Lower leg skin (tissue), 4 donors: ENCODE results near the gene CD8B2. TPM values are rescaled to one million over a fixed set of nuclear protein-coding genes. Genes with fewer than 3 reads are reported as not detected.
"Not testable (repeated sequence)": the region's sequence is repeated elsewhere in the genome, so short reads cannot be mapped to it uniquely, and the experiment has no call there.

Experiments
- DNase-seq, 2 donors: peaks; one replicate each; pipeline ENCODE4 v3.0.0-alpha.2; 2019; ENCODE audit warnings: low spot score in 2 of 2
- H3K4me3 ChIP-seq: fragments of 200-600 bp; sonication (generic); 2 replicates; pipeline ENCODE4 v1.5.1; 2017; ENCODE audit warnings: mild to moderate bottlenecking, low read depth; ENCODE audit not compliant: poor library complexity, severe bottlenecking
- WGBS, 2 donors: methylation state at CpG; one replicate each; pipeline ENCODE4 v1.1.5; 2018; 5-methylcytosine and 5-hydroxymethylcytosine counted together
- intact Hi-C: fragments of 100-400 bp; cut with DNase I; formaldehyde crosslinking; loops from one replicate; pipeline ENCODE4 v1.15.0; 2023; ENCODE audit warnings: low total_unique reads
- total RNA-seq, 4 donors: library from RNA; depleted of rRNA; stranded (reverse); fragments of >200 nt; gene quantifications; one replicate each; pipeline ENCODE4 v1.1.0, GENCODE V29; 2016

The CD8B2 gene
- under 1 TPM in 2 of 4 donors, not detected in 2; 0.13 to 0.17 TPM for total RNA-seq

DNA sequence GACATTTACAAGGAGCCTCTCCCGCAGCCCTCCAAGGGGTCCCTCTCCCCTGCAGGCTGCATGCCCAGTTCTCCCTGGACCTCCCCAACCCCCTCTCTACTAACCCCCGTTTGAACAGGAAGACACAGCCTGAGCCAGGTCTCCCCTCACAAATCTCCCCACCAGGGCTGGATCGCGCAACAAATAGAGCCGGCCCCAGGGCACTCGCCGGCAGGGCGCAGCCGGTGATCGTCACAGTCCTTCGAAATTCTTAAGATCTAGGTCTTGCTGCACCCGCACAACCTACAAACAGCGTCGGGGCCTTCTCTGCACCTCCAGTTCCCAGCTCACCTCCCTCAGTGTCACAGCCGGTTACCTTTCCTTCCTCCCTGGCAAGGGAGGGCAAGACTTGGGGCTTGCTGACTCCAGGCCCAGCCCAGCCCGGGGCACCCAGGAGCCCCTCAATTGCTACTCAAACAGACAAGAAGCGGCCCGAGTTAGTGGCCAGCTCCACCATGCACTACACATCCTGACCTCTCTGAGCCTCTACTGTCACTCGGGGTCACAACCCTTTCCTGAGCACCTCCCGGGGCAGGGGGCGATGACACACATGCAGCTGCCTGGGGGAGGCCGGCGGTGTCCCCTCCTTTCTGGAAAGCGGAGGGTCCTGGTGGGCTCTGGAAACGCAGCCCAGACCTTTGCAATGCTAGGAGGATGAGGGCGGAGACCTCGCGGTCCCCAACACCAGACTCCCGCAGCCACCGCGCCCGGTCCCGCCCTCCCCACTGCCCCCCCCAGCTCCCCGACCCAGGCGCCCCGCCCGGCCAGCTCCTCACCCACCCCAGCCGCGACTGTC is at the start of gene CD8B2:
TSS of gene CD8B2 (plus strand) at position 814 of the 835 bp plus-strand sequence. CDS start 63 bp downstream, outside the sequence.
- H3K4me3 ChIP-seq, intact Hi-C loops, DNase-seq: not testable (repeated sequence)
- 44 to 46% methylated on average over 4 to 11 of the region's 39 CpGs for WGBS, 2 donors

DNA sequence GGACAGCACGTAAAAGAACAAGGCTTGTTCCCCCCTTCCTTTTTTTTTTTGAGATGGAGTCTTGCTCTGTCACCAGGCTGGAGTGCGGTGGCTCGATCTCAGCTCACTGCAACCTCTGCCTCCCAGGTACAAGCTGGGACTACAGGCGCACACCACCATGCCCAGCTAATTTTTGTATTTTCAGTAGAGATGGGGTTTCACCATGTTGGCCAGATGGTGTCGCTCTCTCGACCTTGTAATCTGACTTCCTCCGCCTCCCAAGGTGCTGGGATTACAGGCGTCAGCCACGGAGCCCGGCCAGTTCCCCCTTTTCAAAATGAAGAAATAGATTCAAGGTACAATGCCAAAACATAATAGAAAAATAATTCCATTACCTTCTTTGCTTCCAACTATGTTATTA is 25.3 kb upstream of the CD8B2 start:
- DNase-seq, H3K4me3 ChIP-seq: not testable (repeated sequence)
- intact Hi-C loops: loop anchor here (10.0 kb wide), 1 partner anchor 357 kb away; no protein-coding TSS in a partner anchor
- 47 to 61% methylated on average over 9 to 10 of the region's 10 CpGs for WGBS, 2 donors

DNA sequence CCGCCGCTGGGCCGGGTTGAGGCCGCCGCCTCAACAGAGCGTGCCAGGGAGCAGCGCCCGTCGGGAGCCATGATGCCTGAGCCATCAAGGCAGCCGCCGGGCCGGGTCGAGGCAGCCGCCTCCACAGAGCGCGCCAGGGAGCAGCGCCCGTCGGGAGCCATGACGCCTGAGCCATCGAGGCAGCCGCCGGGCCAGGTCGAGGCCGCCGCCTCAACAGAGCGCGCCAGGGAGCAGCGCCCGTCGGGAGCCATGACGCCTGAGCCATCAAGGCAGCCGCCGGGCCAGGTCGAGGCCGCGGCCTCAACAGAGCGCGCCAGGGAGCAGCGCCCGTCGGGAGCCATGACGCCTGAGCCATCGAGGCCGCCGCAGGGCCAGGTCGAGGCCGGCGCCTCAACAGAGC is 19.6 kb upstream of the CD8B2 start:
- intact Hi-C loops: loop anchor here (10.0 kb wide), 1 partner anchor 363 kb away; no protein-coding TSS in a partner anchor
- DNase-seq, H3K4me3 ChIP-seq: not testable (repeated sequence)
- WGBS, 2 donors: 94 to 95% methylated on average over 20 to 46 of the region's 49 CpGs

DNA sequence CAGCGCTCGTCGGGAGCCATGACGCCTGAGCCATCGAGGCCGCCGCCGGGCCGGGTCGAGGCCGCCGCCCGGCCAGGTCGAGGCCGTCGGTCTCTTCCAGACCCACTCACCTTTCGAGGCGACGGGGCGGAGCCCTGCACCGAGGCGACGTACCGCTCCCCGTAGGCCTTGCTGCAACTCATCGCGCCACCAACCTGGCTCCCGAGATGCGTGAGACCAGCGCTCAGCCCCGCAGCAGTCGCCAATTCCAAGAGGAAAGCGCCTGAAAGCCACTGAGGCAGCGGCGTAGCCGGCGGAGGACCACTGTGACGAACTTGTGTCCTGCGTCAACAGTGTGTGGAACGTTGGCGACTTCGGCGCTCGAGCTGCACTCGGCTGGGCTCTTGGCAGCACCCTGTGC is 19.1 kb upstream of the CD8B2 start, which contains the start of gene RGPD3:
TSS of gene RGPD3 (minus strand) at position 307 of the 400 bp plus-strand sequence. CDS start at position 182, 125 bp downstream.
- intact Hi-C loops: loop anchor here (10.0 kb wide), 1 partner anchor 363 kb away; no protein-coding TSS in a partner anchor
- 96 to 98% methylated on average over 42 to 45 of the region's 45 CpGs for WGBS, 2 donors
- DNase-seq, H3K4me3 ChIP-seq: not testable (repeated sequence)

DNA sequence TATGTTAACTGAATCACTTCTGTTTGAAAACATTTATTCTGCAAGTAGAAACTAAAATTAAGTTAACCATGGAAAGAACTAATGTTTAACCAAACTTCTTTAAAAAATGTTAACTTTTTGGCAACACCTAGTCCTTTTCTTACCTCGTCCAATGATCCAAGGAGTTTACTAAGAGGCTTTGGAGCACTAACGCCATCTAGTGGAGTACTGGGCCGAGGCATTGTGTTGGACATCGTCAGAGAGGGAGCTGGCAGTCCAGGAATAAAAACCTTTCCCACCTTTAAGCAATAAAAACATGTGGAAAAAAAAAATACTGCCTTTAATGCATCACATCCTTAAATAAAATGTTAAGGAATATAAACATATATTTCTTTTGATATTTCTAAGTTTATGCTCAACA is 16.5 kb upstream of the CD8B2 start:
- intact Hi-C loops, H3K4me3 ChIP-seq: not testable (repeated sequence)
- DNase-seq: peak in 1 of 2 donors; percentile 84
- WGBS, 2 donors: 1 to 2% methylated on average over 4 of the region's 4 CpGs

DNA sequence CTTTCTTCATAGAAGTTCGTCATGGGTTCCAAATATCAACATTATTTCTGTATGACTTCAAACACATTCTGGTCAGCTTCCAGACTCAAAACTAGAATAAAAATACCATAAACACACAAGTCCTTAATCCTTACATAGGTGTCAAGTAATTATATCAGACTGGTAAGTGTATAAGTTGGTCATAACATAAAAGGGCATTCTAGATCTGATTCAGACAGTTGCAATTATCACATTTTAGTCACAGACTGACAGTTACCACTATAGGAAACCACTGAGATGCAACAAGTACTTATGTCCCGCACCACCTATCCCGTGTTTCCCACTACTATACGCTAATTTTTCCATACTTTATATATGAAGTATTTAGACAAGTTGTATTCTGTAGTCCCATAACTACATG is 9.5 kb upstream of the CD8B2 start:
- DNase-seq, H3K4me3 ChIP-seq, intact Hi-C loops: not testable (repeated sequence)
- WGBS, 2 donors: 79 to 87% methylated on average over 1 to 2 of the region's 4 CpGs

DNA sequence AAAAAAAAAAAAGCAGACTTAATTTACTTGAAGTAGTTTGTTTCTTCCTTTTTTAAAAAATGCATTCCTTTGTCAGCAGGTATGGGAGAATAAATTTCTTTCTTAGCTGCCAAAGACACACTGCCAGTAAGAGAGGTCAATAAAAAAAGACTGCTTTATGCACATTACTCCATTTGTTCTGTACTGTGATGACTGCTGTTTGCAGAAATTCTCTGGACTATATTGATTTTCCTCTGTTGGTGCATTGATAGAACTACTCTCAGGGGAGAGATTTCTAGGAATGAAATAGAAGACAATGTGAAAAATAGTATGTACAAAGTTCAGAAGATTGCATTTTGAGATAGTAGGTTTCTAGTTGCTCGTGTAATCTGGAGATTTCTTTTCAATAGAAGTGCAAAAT is 7.6 kb upstream of the CD8B2 start:
- 60% methylated on average over 1 of the region's 1 CpG; no CpG with 5 or more reads in 1 of the 2 donors for WGBS, 2 donors
- intact Hi-C loops, DNase-seq, H3K4me3 ChIP-seq: not testable (repeated sequence)

DNA sequence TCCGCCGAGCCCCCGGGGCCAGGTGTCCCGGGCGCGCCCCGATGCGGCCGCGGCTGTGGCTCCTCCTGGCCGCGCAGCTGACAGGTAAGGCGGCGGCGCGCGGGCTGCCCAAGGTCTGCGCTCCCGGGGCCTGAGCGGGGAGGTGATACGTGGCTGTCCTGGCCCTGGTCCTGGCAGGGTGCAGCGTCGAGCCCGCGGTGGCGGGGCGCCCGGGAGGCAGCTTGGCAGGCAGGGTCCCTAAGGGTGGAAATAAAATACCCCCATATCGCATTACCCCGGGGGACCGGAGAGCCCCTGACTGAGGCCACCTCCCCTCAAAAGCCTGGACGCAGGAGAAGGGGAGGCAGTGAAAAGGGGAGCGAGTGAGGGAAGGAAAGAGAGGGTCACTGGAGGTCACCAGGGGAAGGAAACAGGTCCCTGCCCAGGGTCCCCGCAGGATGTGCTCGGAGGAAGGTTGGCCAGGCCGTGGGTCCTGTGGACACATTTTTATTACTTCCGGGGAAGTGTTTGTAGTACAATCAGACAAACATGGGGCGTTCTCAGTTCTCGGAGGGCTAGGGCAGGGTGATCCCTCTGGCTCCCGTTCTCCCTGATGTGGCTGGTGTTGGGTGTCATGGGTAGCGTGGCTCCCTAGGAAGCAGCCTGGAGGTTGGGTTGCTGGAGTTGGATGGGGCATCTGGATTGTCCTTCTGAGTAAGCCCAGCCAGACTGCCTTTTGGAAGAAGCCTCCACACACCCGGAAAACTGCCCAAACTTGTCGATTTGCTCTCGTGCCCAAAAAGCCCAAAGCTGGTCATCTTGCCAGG is 425 bp downstream of the CD8B2 start:
- DNase-seq, intact Hi-C loops, H3K4me3 ChIP-seq: not testable (repeated sequence)
- 30 to 36% methylated on average over 21 to 32 of the region's 44 CpGs for WGBS, 2 donors

DNA sequence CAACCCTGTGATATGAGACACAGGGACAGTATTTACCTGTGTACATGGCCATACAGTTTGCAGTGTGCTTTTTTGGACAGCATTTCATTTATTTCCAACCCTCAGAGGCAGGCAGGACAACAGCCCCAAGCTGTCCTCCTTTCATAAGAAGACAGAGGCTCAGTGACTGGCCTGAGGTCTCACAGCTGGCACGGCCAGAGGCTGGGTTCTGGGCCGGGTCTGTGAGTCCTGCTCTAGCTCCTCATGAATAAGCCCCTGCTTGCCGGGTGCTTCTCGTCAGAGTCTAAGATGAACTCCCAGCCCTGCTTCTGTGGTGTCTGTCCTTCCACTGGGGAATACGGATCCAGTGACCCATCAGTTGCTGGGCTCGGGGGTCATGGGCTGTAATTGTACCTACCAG is 2.5 kb downstream of the CD8B2 start:
- WGBS, 2 donors: 67 to 96% methylated on average over 4 to 5 of the region's 6 CpGs
- DNase-seq: peak in 1 of 2 donors; percentile 73
- H3K4me3 ChIP-seq, intact Hi-C loops: not testable (repeated sequence)

DNA sequence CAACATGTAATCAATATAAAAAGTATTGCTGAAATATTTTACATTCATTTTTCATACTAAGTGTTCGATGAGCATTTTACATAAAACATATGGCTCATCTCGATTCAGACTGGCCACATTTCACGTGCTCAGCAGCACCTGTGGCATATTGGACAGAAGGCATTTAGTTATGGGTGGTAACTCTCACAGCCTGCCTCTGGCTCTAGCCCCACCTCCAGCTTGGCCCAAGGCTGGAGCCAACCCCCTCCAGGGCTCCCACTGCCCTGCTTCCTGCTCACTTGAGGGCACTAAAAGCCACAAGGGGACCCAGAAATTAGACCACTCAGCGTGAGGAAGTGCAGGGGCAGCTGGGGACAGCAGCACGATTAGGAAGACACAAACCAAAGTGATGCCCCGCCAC is 5.2 kb downstream of the CD8B2 start:
- H3K4me3 ChIP-seq, intact Hi-C loops: not testable (repeated sequence)
- WGBS, 2 donors: 55 to 68% methylated on average over 5 to 6 of the region's 6 CpGs
- DNase-seq: peak in 1 of 2 donors; percentile 45

DNA sequence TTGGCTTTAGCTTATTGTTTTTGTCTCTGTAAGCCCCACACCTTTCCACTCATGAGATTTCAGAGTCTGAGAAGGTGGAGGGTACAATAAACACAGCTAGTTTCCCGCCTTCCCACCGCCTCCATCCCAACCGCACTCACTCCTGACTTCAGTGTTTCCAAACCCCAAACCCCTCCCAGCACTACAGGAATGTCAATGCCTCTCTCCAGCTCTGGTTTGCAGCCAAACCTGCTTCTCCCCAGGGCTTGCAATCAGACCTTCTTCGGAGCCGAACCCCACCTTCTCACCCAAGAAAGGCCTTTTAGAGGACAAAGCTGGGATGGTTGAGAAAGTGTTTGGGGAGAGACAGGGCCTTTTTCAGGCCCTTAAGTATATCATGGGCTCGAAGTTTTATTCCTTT is 5.7 kb downstream of the CD8B2 start:
- peak in 1 of 2 donors; percentile 83 for DNase-seq
- intact Hi-C loops, H3K4me3 ChIP-seq: not testable (repeated sequence)
- 23 to 27% methylated on average over 6 of the region's 6 CpGs for WGBS, 2 donors

DNA sequence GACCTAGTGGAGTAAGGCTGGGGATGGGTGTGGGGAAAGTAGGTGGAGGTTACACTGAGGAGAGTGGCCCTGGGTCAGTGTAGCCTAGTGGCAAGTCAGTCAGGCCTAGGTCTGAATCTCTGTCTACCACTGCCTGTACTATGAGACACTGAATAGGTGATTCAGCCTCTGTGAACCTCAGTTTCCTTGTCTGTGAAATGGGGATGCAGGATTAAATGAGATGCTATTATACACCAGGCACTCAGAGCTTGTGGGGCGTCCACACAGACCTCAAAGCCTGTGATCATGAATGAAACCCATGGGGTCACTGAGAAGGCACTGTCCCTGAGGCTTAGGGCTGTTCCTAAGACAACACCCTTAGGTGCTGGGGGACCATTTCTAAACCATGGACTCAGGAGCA is 11.4 kb downstream of the CD8B2 start:
- WGBS, 2 donors: 85 to 89% methylated on average over 1 of the region's 1 CpG
- intact Hi-C loops, H3K4me3 ChIP-seq, DNase-seq: not testable (repeated sequence)

DNA sequence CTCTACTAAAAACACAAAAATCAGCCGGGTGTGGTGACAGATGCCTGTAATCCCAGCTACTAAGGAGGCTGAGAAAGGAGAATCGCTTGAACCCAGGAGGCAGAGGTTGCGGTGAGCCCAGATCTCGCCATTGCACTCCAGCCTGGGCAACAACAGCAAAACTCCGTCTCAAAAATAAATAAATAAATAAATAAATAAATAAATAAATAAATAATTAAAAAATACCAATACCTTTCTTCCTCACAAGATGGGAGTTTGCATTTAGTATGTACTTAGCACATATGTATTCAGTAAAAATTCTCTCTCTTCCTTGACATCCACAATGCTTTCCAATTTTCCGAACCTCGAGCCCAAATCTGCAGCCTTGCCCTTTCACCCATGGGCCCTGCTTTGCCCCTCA is 13.2 kb downstream of the CD8B2 start:
- H3K4me3 ChIP-seq, intact Hi-C loops, DNase-seq: not testable (repeated sequence)
- 75 to 79% methylated on average over 6 to 7 of the region's 7 CpGs for WGBS, 2 donors

DNA sequence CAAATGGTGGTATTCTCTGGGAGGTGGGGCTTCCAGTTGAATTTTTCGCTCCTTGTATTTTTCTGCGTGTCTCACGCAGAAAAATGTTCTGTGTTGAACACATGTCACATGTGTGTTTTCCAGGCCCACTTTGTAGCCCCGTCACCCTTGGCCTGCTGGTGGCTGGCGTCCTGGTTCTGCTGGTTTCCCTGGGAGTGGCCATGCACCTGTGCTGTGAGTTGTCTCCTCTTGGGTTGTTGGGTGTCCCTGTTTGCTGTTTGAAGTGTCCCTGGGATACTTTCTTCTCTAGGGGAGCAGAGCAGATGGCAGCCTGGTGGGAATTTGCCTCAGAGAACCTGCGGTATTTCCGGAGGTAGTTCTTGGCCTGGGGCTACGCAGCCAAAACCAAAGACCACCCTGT is 15.2 kb downstream of the CD8B2 start:
- 89% methylated on average over 8 of the region's 8 CpGs for WGBS, 2 donors
- H3K4me3 ChIP-seq, intact Hi-C loops: not testable (repeated sequence)
- DNase-seq: peak in 1 of 2 donors; percentile 75

DNA sequence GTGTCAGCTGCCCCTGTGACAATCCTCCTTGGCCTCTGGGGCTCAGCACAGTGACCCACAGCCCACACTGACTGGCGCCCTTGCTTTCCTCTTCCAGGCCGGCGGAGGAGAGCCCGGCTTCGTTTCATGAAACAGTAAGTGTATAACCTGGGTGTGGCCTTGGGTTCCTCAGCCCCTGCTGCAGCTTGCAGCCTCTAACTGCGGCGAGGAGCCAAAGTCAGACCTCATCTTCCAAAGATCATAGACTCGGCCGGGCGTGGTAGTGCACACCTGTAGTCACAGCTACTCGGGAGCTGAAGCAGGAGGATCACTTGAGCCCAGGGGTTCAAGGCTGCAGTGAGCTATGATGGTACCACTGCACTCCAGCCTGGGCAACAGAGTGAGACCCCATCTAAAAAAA is 17.0 kb downstream of the CD8B2 start:
- peak; percentile 24 to 62 for DNase-seq
- WGBS, 2 donors: 39 to 69% methylated on average over 8 to 11 of the region's 11 CpGs

More for the DNA sequence above, 17.0 kb downstream of the CD8B2 start:
- H3K4me3 ChIP-seq, intact Hi-C loops: not testable (repeated sequence)
